Measurements from ENCODE around the gene NXPH4. TPM values are rescaled to one million over a fixed set of nuclear protein-coding genes. Genes with fewer than 3 reads are reported as not detected.

Gene NXPH4
- total and polyA plus RNA-seq, 7 donors: 0.01 to 0.58 (median 0.24) TPM; not detected in 2

GRCh38 chr12:57273516-57273915, 56.9 kb downstream of the NXPH4 start:
- ATAC-seq (no peak), DNase-seq (no peak)
- Histone ChIP-seq H3K4me3 (no peak overlapping the region), H3K4me1 (peaks cover 19% of the 10 kb centered on the region), H3K9me3 (no peaks in the 10 kb centered on the region), H3K27me3 (ENCODE audit: insufficient read depth in 3 of 3, low read length in 2 of 3) (no peaks in the 10 kb centered on the region), H3K36me3 (ENCODE audit: insufficient read depth in 1 of 2, low read depth in 1 of 2) (peaks cover 0 to 47% of the 10 kb centered on the region in 2 donors), H3K27ac (no peak overlapping the region)
- TF ChIP-seq CTCF (IDR thresholded peaks at IDR 0.05): no peak
- intact Hi-C loops (cut with DNase I): no loop called here

Other genes with a start within 250 kb of the NXPH4 start
- gene ZBTB39, start 210.2 kb upstream of the NXPH4 start, total RNA-seq: 1 to 10 TPM; 3.2 to 5.2 (median 3.6) TPM
- 1 to 10 TPM; 1.2 to 3.1 (median 1.4) TPM for gene ZBTB39, start 210.2 kb upstream of the NXPH4 start, polyA plus RNA-seq
- not detected for gene TAC3, start 200.3 kb upstream of the NXPH4 start, total RNA-seq
- under 1 TPM in 1 of 3 donors, not detected in 2; 0.09 TPM for gene TAC3, start 200.3 kb upstream of the NXPH4 start, polyA plus RNA-seq
- gene MYO1A, start 166.7 kb upstream of the NXPH4 start, total RNA-seq: 1 to 10 TPM in 1 of 4 donors, under 1 TPM in 2, not detected in 1; 0.10 to 1.3 (median 0.20) TPM
- gene MYO1A, start 166.7 kb upstream of the NXPH4 start, polyA plus RNA-seq: under 1 TPM; 0.04 to 0.91 (median 0.18) TPM
- 1 to 10 TPM; 1.5 to 3.2 (median 2.1) TPM for gene NEMP1, start 138.0 kb upstream of the NXPH4 start, total RNA-seq
- gene NEMP1, start 138.0 kb upstream of the NXPH4 start, polyA plus RNA-seq: 1 to 10 TPM; 1.3 to 3.0 (median 2.7) TPM
- 10 to 100 TPM in 2 of 4 donors, 1 to 10 TPM in 2; 7.1 to 28.4 (median 10.8) TPM for gene NAB2, start 127.7 kb upstream of the NXPH4 start, total RNA-seq
- gene NAB2, start 127.7 kb upstream of the NXPH4 start, polyA plus RNA-seq: 100 to 1,000 TPM in 1 of 3 donors, 1 to 10 TPM in 2; 5.6 to 114 (median 8.2) TPM
- 10 to 100 TPM; 14.1 to 27.7 (median 18.2) TPM for gene STAT6, start 105.4 kb upstream of the NXPH4 start, total RNA-seq
- 10 to 100 TPM; 10.4 to 11.6 (median 11.3) TPM for gene STAT6, start 105.4 kb upstream of the NXPH4 start, polyA plus RNA-seq
- 10 to 100 TPM; 33.1 to 50.6 (median 35.1) TPM for gene LRP1, start 88.3 kb upstream of the NXPH4 start, total RNA-seq
- gene LRP1, start 88.3 kb upstream of the NXPH4 start, polyA plus RNA-seq: 10 to 100 TPM; 10.7 to 14.7 (median 14.5) TPM
- not detected for gene LRP1-AS, start 69.2 kb upstream of the NXPH4 start, total RNA-seq
- gene LRP1-AS, start 69.2 kb upstream of the NXPH4 start, polyA plus RNA-seq: not detected
- gene SHMT2, start 12.9 kb downstream of the NXPH4 start, total RNA-seq: 10 to 100 TPM; 39.2 to 59.2 (median 47.3) TPM
- gene SHMT2, start 12.9 kb downstream of the NXPH4 start, polyA plus RNA-seq: 10 to 100 TPM; 36.6 to 66.8 (median 62.7) TPM
- gene STAC3, start 34.4 kb downstream of the NXPH4 start, total RNA-seq: 1,000 to 10,000 TPM in 2 of 4 donors, 100 to 1,000 TPM in 2; 576 to 1,676 (median 997) TPM
- 1,000 to 10,000 TPM in 1 of 3 donors, 100 to 1,000 TPM in 1, 10 to 100 TPM in 1; 98.2 to 1,376 (median 738) TPM for gene STAC3, start 34.4 kb downstream of the NXPH4 start, polyA plus RNA-seq
- gene R3HDM2, start 214.2 kb downstream of the NXPH4 start, total RNA-seq: 10 to 100 TPM; 41.4 to 64.9 (median 45.0) TPM
- 10 to 100 TPM; 12.1 to 22.6 (median 20.9) TPM for gene R3HDM2, start 214.2 kb downstream of the NXPH4 start, polyA plus RNA-seq
- gene INHBC, start 218.0 kb downstream of the NXPH4 start, total RNA-seq: under 1 TPM in 2 of 4 donors, not detected in 2; 0.18 to 0.21 TPM
- gene INHBC, start 218.0 kb downstream of the NXPH4 start, polyA plus RNA-seq: under 1 TPM in 1 of 3 donors, not detected in 2; 0.05 TPM
- 1 to 10 TPM in 2 of 4 donors, under 1 TPM in 2; 0.23 to 6.8 (median 2.1) TPM for gene INHBE, start 238.5 kb downstream of the NXPH4 start, total RNA-seq
- 1 to 10 TPM in 1 of 3 donors, under 1 TPM in 2; 0.18 to 1.4 (median 0.18) TPM for gene INHBE, start 238.5 kb downstream of the NXPH4 start, polyA plus RNA-seq
- under 1 TPM in 3 of 4 donors, not detected in 1; 0.07 to 0.86 (median 0.61) TPM for gene GLI1, start 243.0 kb downstream of the NXPH4 start, total RNA-seq
- gene GLI1, start 243.0 kb downstream of the NXPH4 start, polyA plus RNA-seq: under 1 TPM; 0.21 to 0.34 (median 0.23) TPM